Fibroblast of skin of right quadriceps (primary cell): Measurements from ENCODE around the gene PDGFB.

Source experiments
- DNase-seq: peaks from one replicate; pipeline ENCODE4 v3.0.0-alpha.2; 2013

Gene PDGFB

GRCh38 chr22:39276440-39277141, 31.8 kb upstream of the PDGFB start:
- no peak for DNase-seq

DNA sequence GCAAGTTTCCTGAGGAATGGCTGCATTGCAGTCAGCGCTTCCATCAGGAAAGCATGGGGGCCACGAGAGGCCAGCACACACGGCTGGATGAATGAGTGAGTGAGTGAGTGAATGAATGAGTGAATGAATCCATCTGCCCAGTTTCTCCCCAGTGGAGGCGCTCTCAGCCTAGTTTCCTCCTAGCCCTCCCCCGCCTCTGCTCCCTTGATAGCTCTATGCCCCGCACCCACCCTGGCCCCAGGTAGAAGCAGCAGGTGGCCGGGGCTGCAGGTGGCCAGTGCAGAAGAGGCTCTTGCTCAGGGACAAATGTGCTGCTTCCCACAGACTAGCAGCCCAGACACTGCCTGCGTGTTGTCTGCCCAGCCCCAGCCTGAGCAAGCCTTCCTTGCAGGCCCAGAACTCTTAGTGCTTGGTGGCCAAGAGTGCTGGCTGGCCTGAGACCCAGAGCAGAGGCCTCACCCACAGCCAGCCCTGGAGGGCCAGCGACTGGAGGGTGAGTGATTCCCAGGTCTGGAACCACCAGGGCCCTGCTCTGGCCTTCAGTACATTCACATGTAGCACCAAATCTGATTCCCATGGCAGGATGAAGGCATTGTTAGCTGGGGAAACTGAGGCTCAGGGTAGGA, 31.1 kb upstream of the PDGFB start:
- no peak for DNase-seq

- DNase-seq, result no peak
Measured at GRCh38 chr22:39273950-39274887, 29.4 kb upstream of the PDGFB start.

GRCh38 chr22:39270792-39271191, 26.0 kb upstream of the PDGFB start:
- DNase-seq, result no peak

DNA sequence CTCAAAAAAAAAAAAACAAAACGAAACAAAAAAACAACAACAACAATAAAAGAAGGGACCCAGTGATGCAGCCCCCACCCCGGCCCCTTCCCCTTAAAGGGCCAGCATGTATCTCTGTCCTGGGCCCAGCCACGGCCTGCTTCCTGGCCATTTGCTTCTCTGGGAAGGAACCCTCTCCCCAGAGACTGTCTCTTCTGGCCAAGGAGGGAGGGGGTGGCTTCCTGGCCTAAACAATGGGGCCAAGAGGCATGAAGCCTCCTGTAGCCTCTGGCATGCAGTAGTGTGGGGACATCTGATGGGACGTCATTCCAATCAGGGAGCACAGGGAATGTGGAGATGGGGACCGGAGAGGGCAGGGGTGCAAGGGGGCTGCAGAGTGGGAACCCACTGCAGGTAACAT, 25.5 kb upstream of the PDGFB start:
- no peak for DNase-seq

- DNase-seq, result no peak
Measured at GRCh38 chr22:39269095-39269790, 24.5 kb upstream of the PDGFB start.

- DNase-seq, result no peak
Measured at GRCh38 chr22:39268645-39269044, 23.9 kb upstream of the PDGFB start.

GRCh38 chr22:39267974-39268373, 23.2 kb upstream of the PDGFB start:
- no peak for DNase-seq

GRCh38 chr22:39266398-39267030, 21.7 kb upstream of the PDGFB start:
- DNase-seq, result no peak

DNA sequence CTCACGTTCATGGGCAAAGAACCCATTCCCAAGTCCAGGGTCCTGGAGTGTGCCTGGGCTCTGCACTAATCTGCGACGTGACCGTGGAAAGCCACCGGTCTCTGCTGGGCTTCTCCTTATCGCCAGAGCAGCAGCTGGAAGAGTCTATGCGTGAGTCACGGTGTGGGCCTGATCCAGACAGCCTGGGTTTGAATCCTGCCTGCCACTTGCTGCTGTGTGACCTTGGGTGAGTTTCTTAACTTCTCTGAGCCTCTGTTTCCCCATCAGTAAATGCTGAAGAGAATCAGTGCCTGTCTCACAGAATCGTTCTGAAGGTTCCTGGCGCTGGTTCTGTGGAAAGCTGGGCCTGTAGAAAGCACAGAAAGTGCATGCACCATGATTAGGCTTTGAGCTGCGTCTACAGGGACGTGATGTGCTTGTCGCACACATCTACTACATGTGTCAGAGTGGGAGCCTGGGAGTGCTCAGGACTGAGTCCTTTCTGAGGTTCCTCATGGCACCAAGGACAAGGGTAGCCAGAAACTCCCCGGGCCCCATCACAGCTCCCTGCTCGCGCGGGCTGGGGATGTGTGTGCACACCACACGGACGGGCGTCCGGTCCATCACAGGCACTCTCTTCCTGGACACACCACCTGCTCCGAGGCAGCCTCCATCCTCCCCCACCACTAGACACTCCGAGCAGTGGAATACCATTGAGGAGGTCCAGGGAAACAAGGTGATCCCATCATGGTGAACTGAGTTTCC, 20.5 kb upstream of the PDGFB start:
- DNase-seq, result no peak

- DNase-seq, result no peak
Measured at GRCh38 chr22:39264349-39265038, 19.7 kb upstream of the PDGFB start.

- DNase-seq, result no peak
Measured at GRCh38 chr22:39263626-39264348, 19.0 kb upstream of the PDGFB start.

- no peak for DNase-seq
Measured at GRCh38 chr22:39259666-39260065, 14.9 kb upstream of the PDGFB start.

- DNase-seq, result no peak
Measured at GRCh38 chr22:39257901-39258475, 13.2 kb upstream of the PDGFB start.

DNA sequence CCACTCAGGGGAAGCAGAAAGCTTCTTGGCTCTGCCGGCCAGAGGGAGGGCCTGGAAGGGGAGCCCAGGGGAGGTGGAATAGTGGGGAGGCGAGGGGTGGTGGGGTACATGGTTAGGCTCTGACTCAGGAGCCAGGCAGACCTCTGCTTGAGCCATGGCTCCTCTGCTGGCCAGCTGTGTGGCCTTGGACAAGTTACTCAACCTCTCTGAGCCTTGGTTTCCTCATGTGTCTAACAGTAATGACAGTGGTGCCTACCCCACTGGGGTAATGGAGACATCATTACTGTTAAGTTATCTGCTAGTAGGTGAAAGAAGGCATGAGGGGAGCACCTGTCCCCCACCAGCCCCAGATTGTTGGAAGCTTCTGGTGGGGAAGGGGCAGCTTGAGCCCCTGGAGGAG, 12.2 kb upstream of the PDGFB start:
- DNase-seq, result no peak

DNA sequence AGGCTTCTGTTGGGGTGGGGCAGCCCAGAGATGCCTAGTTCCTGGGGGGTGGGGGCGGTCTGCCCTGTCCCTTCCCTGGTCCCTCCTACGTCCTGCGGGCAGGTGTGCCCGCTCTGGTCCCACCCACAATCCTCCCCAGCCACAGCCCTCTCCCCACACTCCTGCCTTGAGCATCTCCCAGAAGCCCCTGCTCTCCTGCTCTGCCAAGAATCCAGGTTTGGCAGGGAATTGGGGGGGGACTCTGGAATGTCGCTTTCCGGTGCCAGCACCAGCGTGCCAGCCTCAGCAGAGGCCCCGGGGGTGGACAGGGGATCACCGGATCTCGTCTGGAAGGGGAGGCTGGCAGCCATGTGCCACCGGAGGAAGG, 11.4 kb upstream of the PDGFB start:
- DNase-seq, result no peak

DNA sequence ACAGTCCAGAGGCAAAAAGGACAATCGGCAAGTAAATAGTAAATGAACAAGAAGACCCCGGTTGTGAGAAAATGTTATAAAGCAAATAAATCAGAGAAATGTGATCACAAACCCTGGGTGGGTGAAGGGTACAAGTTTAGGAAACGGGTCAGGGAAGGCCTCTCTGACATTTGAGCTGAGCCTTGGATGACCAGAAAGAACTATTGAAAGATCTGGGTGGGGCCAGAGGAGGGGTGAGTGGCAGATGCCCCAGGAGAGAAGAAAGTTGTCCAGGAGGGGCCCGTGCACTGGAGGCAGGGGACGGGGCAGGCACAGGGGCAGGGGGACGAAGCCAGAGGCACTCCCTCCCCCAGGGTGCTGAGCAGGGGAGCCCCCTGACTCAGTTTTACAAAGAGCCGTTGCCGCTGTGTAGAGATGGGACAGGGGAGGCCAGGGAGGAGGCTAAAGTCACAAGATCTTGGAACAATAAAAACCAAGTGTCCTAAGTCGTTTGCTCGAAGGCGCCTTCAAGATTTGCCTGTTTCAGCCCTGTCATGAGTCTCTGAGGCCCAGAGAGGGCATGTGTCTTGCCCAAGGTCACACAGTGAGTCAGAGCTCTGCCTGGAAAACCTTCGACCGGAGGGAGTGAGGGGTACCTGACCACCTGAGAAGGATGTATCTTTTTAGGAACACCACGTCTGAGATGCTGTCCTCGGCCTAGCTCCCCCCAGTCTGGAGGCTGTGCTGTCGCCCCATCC, 10.8 kb upstream of the PDGFB start:
- no peak for DNase-seq

- peak; percentile 56 for DNase-seq
Measured at GRCh38 chr22:39254789-39255298, 10.1 kb upstream of the PDGFB start.

- DNase-seq, result no peak
Measured at GRCh38 chr22:39254122-39254521, 9.3 kb upstream of the PDGFB start.
